A549 treated with dexamethasone at 1 μM for 4 hours (cell line): ENCODE measurements around the gene IFIT3. TPM values are rescaled to one million over a fixed set of nuclear protein-coding genes. Genes with fewer than 3 reads are reported as not detected.

Experiments
- total RNA-seq: library from RNA; stranded (reverse); fragments of 200-300 nt; extraction: Qiagen RNA extraction; gene quantifications from 5 replicates; pipeline ENCODE4 v1.2.3, GENCODE V29; 2022

The IFIT3 gene
- 3.1 to 4.3 TPM (median 4.1 TPM) in 5 replicates for total RNA-seq

DNA sequence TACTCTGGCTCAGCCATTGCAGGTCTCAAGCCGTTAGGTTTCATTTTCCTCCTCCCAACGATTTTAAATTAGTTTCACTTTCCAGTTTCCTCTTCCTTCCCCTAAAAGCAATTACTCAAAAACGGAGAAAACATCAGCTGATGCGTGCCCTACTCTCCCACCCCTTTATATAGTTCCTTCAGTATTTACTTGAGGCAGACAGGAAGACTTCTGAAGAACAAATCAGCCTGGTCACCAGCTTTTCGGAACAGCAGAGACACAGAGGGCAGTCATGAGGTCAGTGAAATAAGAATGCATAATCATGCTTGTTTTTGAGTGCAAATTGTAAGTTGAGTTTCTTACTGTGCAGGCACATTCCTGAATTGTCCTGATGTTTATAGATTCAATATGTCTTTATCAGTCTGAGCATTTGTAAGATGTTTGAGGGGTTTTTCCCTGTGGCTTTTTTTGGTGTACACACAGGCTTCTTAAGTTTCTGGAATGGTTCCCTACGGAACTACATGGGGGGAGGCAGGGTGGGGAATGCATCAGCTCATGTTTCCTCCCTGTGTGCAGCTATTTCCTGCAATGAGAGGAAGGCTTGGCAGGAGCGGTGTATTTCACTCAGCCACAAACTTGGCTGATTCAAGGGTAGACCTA is at the start of gene IFIT3:
Gene IFIT3, plus strand, starts transcription at position 195 of the 639 bp plus-strand sequence. Its CDS starts 77 bp downstream, at position 272.

GRCh38 chr10:89301721-89302445 is 25.9 kb upstream of the IFIT3 start, which contains the start of gene IFIT2:
TSS of gene IFIT2 (plus strand) at chr10:89302046. CDS start at chr10:89302124, 78 bp downstream.

GRCh38 chr10:89377705-89378637 is 50.2 kb downstream of the IFIT3 start, which contains the start of gene IFIT1B:
TSS of gene IFIT1B (plus strand) at chr10:89378056. CDS start at chr10:89378136, 80 bp downstream.

Other genes with a start within 250 kb of the IFIT3 start
- 0.68 to 0.97 TPM (median 0.71 TPM) in 5 replicates for gene CH25H, start 120.7 kb upstream of the IFIT3 start, total RNA-seq
- gene LIPA, start 76.2 kb upstream of the IFIT3 start, total RNA-seq = 43.9 to 52.4 TPM (median 47.2 TPM) in 5 replicates
- gene IFIT2, start 26.0 kb upstream of the IFIT3 start, total RNA-seq = 1.4 to 2.6 TPM (median 1.8 TPM) in 5 replicates
- gene IFIT1B, start 50.1 kb downstream of the IFIT3 start, total RNA-seq = not detected in 5 replicates
- gene IFIT1, start 64.6 kb downstream of the IFIT3 start, total RNA-seq = 3.4 to 4.8 TPM (median 3.7 TPM) in 5 replicates
- gene IFIT5, start 86.6 kb downstream of the IFIT3 start, total RNA-seq = 7.9 to 12.2 TPM (median 10.6 TPM) in 5 replicates
- 0.45 to 2.0 TPM (median 1.5 TPM) in 5 replicates for gene SLC16A12, start 207.6 kb downstream of the IFIT3 start, total RNA-seq